ENCODE measurements around the gene MARVELD3.

- TF ChIP-seq CREB1 (IDR thresholded peaks at IDR 0.05; ENCODE audit: low read depth) (no peak), EP300 (IDR thresholded peaks at IDR 0.05; ENCODE audit: borderline replicate concordance) (no peak), RAD21 (IDR thresholded peaks at IDR 0.05; ENCODE audit: low read depth) (no peak)
These were observed 2.4 kb upstream of the MARVELD3 start for GRCh38 chr16:71623597-71623996.

Data from Ishikawa (cell line).